Naive thymus-derived CD8-positive, alpha-beta T cell (primary cell): Measurements from ENCODE around the gene IDUA. TPM values are rescaled to one million over a fixed set of nuclear protein-coding genes. Genes with fewer than 3 reads are reported as not detected.

Experiments
- ATAC-seq, 2 donors: fragments of 150-1000 bp; cut with Tn5 transposase in 1 of 2; sonication (Bioruptor Pico), chemical (Tn5 transposase) in 1 of 2; 1 replicate in 1 of 2; 2 replicates in 1 of 2; pipeline ENCODE4 v1.10.0; 2021; ENCODE audit warnings: mild to moderate bottlenecking in 2 of 2, moderate library complexity in 2 of 2
- POLR2A ChIA-PET: fragments of 350-600 bp; sonication (Branson Sonifier 250); formaldehyde crosslinking; loops from one replicate; lab custom pipeline; 2021; ENCODE audit warnings: antibody characterized with exemption; lab: Charles Lee
- DNase-seq, 10 donors: peaks; one replicate each; pipeline versions ENCODE4 v3.0.0 to v3.0.0-alpha.2; 2020 to 2022
- H3K27ac Mint-ChIP-seq, 10 donors: one replicate each; pipeline ENCODE4 v1.8.0; 2020 to 2022; ENCODE audit warnings: mild to moderate bottlenecking in 10 of 10, mixed read lengths in 10 of 10, moderate library complexity in 4 of 10, inconsistent platforms in 1 of 10
- H3K27me3 Mint-ChIP-seq, 5 donors: one replicate each; pipeline ENCODE4 v1.8.0; 2021 to 2022; ENCODE audit warnings: mixed read lengths in 5 of 5
- H3K36me3 Mint-ChIP-seq, 3 donors: one replicate each; pipeline ENCODE4 v1.8.0; 2020 to 2022; ENCODE audit warnings: mixed read lengths in 3 of 3, mild to moderate bottlenecking in 2 of 3, inconsistent platforms in 1 of 3
- H3K4me1 Mint-ChIP-seq, 4 donors: one replicate each; pipeline ENCODE4 v1.8.0; 2021 to 2022; ENCODE audit warnings: mixed read lengths in 4 of 4
- H3K4me3 Mint-ChIP-seq, 10 donors: one replicate each; pipeline ENCODE4 v1.8.0; 2020 to 2022; ENCODE audit warnings: mild to moderate bottlenecking in 10 of 10, mixed read lengths in 10 of 10, moderate library complexity in 6 of 10, inconsistent platforms in 1 of 10
- H3K9me3 Mint-ChIP-seq, 9 donors: one replicate each; pipeline ENCODE4 v1.8.0; 2020 to 2022; ENCODE audit warnings: mixed read lengths in 9 of 9, mild to moderate bottlenecking in 3 of 9, inconsistent platforms in 1 of 9, moderate library complexity in 1 of 9
- polyA plus RNA-seq, 3 donors: library from polyadenylated mRNA; unstranded; fragments of 300-500 nt; fragmentation: Illumina TruSeq; gene quantifications; one replicate each; pipeline ENCODE4 v1.2.3, GENCODE V29; 2021
- total RNA-seq, 8 experiments: library from RNA in 2 of 8; stranded (reverse) in 2 of 8; gene quantifications; one replicate each; pipeline ENCODE4 v1.2.3 and lab custom pipeline; 2021 to 2026

Gene IDUA
- total and polyA plus RNA-seq, 5 experiments from 2014 or later = 6.5 to 79.1 (median 15.4) TPM

GRCh38 chr4:1004557-1005485 lies 18.0 kb downstream of the IDUA start:
- H3K9me3 Mint-ChIP-seq = peaks cover 0 to 2% (median 0%) of the 10 kb centered on the region in 9 donors
- H3K36me3 Mint-ChIP-seq = peaks cover 0 to 9% (median 3%) of the 10 kb centered on the region in 3 donors
- peaks cover 5 to 11% (median 9%) of the 10 kb centered on the region in 4 donors for H3K4me1 Mint-ChIP-seq
- H3K4me3 Mint-ChIP-seq = peak overlapping the region in 1 of 10 donors; percentile 25
- ATAC-seq = no peak
- DNase-seq = no peak
- POLR2A ChIA-PET = no interaction called here
- no peak overlapping the region for H3K27ac Mint-ChIP-seq
- peaks cover 10 to 68% (median 34%) of the 10 kb centered on the region in 5 donors for H3K27me3 Mint-ChIP-seq

- no peak overlapping the region for H3K27ac Mint-ChIP-seq
- H3K4me3 Mint-ChIP-seq = no peak overlapping the region
- no peaks in the 10 kb centered on the region for H3K9me3 Mint-ChIP-seq
- H3K4me1 Mint-ChIP-seq = peaks cover 9 to 15% (median 13%) of the 10 kb centered on the region in 4 donors
- DNase-seq (no peak), ATAC-seq (no peak)
- POLR2A ChIA-PET = no interaction called here
- H3K36me3 Mint-ChIP-seq = peaks cover 0 to 9% (median 3%) of the 10 kb centered on the region in 3 donors
- H3K27me3 Mint-ChIP-seq = peaks cover 10 to 56% (median 30%) of the 10 kb centered on the region in 5 donors
These were observed 20.0 kb downstream of the IDUA start for GRCh38 chr4:1006856-1007255.

GRCh38 chr4:1008840-1009541 lies 22.1 kb downstream of the IDUA start:
- Mint-ChIP-seq H3K4me3 (peak overlapping the region; percentile 66 to 96 (median 81)), H3K27ac (peak overlapping the region in 5 of 10 donors; percentile 43 to 80 (median 53)), H3K4me1 (peaks cover 7 to 19% (median 17%) of the 10 kb centered on the region in 4 donors), H3K9me3 (no peaks in the 10 kb centered on the region), H3K36me3 (peaks cover 0 to 5% (median 3%) of the 10 kb centered on the region in 3 donors), H3K27me3 (peaks cover 10 to 50% (median 29%) of the 10 kb centered on the region in 5 donors)
- peak in 8 of 10 donors; percentile 16 to 72 (median 39) for DNase-seq
- peak in 1 of 2 donors; percentile 14 for ATAC-seq
- POLR2A ChIA-PET = interaction anchor here (0.6 to 3.2 kb wide), 3 partner anchors 22 to 714 kb away, joined by 3 to 12 read pairs (median 3); partner anchors contain the start of gene IDUA

- Mint-ChIP-seq H3K4me3 (peak overlapping the region; percentile 79 to 96 (median 92)), H3K27ac (peak overlapping the region in 8 of 10 donors; percentile 53 to 96 (median 82)), H3K9me3 (no peaks in the 10 kb centered on the region), H3K4me1 (peaks cover 9 to 20% (median 17%) of the 10 kb centered on the region in 4 donors), H3K27me3 (peaks cover 9 to 42% (median 27%) of the 10 kb centered on the region in 5 donors), H3K36me3 (peaks cover 0 to 3% (median 2%) of the 10 kb centered on the region in 3 donors)
- peak; percentile 30 to 43 for ATAC-seq
- DNase-seq = peak; percentile 39 to 85 (median 72)
- POLR2A ChIA-PET = interaction anchor here (0.6 to 3.2 kb wide), 10 partner anchors 23 to 713 kb away, joined by 3 to 12 read pairs (median 3); partner anchors contain the start of genes CTBP1, GAK, IDUA and MYL5
These were observed 22.9 kb downstream of the IDUA start for GRCh38 chr4:1009542-1010394.

- POLR2A ChIA-PET = interaction anchor here (0.9 to 3.2 kb wide), 9 partner anchors 24 to 336 kb away, joined by 3 to 12 read pairs (median 4); partner anchors contain the start of genes CTBP1, GAK, IDUA and MYL5
- Mint-ChIP-seq H3K36me3 (peaks cover 0 to 3% (median 1%) of the 10 kb centered on the region in 3 donors), H3K4me1 (peaks cover 9 to 20% (median 17%) of the 10 kb centered on the region in 4 donors), H3K27ac (peak overlapping the region; percentile 81 to 97 (median 94)), H3K27me3 (peaks cover 8 to 39% (median 25%) of the 10 kb centered on the region in 5 donors), H3K4me3 (peak overlapping the region; percentile 83 to 96 (median 92)), H3K9me3 (no peaks in the 10 kb centered on the region)
- peak; percentile 35 to 52 for ATAC-seq
- peak; percentile 45 to 78 (median 58) for DNase-seq
These were observed 23.7 kb downstream of the IDUA start for GRCh38 chr4:1010395-1011021.

GRCh38 chr4:1011022-1011665 lies 24.3 kb downstream of the IDUA start, which contains the start of gene FGFRL1:
Gene FGFRL1 (plus strand): TSS chr4:1011626. CDS start chr4:1012486, 860 bp downstream.
- Mint-ChIP-seq H3K36me3 (peaks cover 0 to 3% (median 1%) of the 10 kb centered on the region in 3 donors), H3K27ac (peak within 1 kb of the TSS; percentile 81 to 97 (median 94)), H3K27me3 (peaks cover 8 to 33% (median 23%) of the 10 kb centered on the region in 5 donors), H3K4me3 (peak within 1 kb of the TSS; percentile 83 to 96 (median 92)), H3K4me1 (peaks cover 9 to 20% (median 17%) of the 10 kb centered on the region in 4 donors), H3K9me3 (no peaks in the 10 kb centered on the region)
- ATAC-seq (peak; percentile 55 to 67), DNase-seq (peak; percentile 75 to 94 (median 84))
- POLR2A ChIA-PET = interaction anchor here (1.1 to 3.2 kb wide), 4 partner anchors 24 to 238 kb away, joined by 4 to 12 read pairs (median 8); partner anchors contain the start of genes CTBP1 and IDUA

- peaks cover 9 to 20% (median 17%) of the 10 kb centered on the region in 4 donors for H3K4me1 Mint-ChIP-seq
- ATAC-seq (peak in 1 of 2 donors; percentile 3), DNase-seq (no peak)
- peaks cover 0 to 3% (median 1%) of the 10 kb centered on the region in 3 donors for H3K36me3 Mint-ChIP-seq
- POLR2A ChIA-PET = interaction anchor here (3.2 kb wide), 1 partner anchor 25 kb away, joined by 12 read pairs; the partner anchor contains the start of gene IDUA
- H3K9me3 Mint-ChIP-seq = no peaks in the 10 kb centered on the region
- H3K4me3 Mint-ChIP-seq = peak overlapping the region in 4 of 10 donors; percentile 43 to 60 (median 51)
- peaks cover 8 to 28% (median 20%) of the 10 kb centered on the region in 5 donors for H3K27me3 Mint-ChIP-seq
- H3K27ac Mint-ChIP-seq = no peak overlapping the region
These were observed 24.8 kb downstream of the IDUA start for GRCh38 chr4:1011666-1012033.

- peaks cover 0 to 3% (median 1%) of the 10 kb centered on the region in 3 donors for H3K36me3 Mint-ChIP-seq
- H3K4me1 Mint-ChIP-seq = peaks cover 9 to 20% (median 17%) of the 10 kb centered on the region in 4 donors
- H3K4me3 Mint-ChIP-seq = peak overlapping the region; percentile 60 to 88 (median 67)
- ATAC-seq (peak in 1 of 2 donors; percentile 3), DNase-seq (peak in 6 of 10 donors; percentile 12 to 41 (median 32))
- H3K27me3 Mint-ChIP-seq = peaks cover 4 to 22% (median 15%) of the 10 kb centered on the region in 5 donors
- no peaks in the 10 kb centered on the region for H3K9me3 Mint-ChIP-seq
- POLR2A ChIA-PET = no interaction called here
- peak overlapping the region in 1 of 10 donors; percentile 51 for H3K27ac Mint-ChIP-seq
These were observed 25.3 kb downstream of the IDUA start for GRCh38 chr4:1012034-1012739.

GRCh38 chr4:1013225-1014073 lies 26.6 kb downstream of the IDUA start:
- Mint-ChIP-seq H3K4me3 (peak overlapping the region in 9 of 10 donors; percentile 29 to 68 (median 52)), H3K27me3 (peaks cover 1 to 10% (median 6%) of the 10 kb centered on the region in 5 donors), H3K27ac (no peak overlapping the region), H3K9me3 (no peaks in the 10 kb centered on the region), H3K4me1 (peaks cover 9 to 20% (median 16%) of the 10 kb centered on the region in 4 donors), H3K36me3 (peaks cover 0 to 3% (median 0%) of the 10 kb centered on the region in 3 donors)
- POLR2A ChIA-PET = no interaction called here
- DNase-seq (no peak), ATAC-seq (no peak)
